SK-N-SH (cell line): ENCODE measurements around the gene GALNT16. TPM values are rescaled to one million over a fixed set of nuclear protein-coding genes. Genes with fewer than 3 reads are reported as not detected.
A peak's percentile ranks its signal among the peaks of the same experiment; 100 is the strongest.

Experiments
- CTCF ChIA-PET: fragments of 300-600, 350-600 bp; formaldehyde crosslinking; extraction: SDS; loops from one replicate; lab custom pipeline; 2021; lab: Yijun Ruan, JAX
- POLR2A ChIA-PET: fragments of 350-600 bp; sonication (Branson Sonifier 250); formaldehyde crosslinking; extraction: SDS; loops from one replicate; lab custom pipeline; 2020; ENCODE audit warnings: antibody characterized with exemption, inconsistent platforms; lab: Yijun Ruan, JAX
- DNase-seq: peaks from one replicate; pipeline ENCODE4 v3.0.0; 2012
- H2AFZ ChIP-seq: fragments of 200-600 bp; sonication (generic); 2 replicates; pipeline ENCODE4 v1.8.1; 2016; ENCODE audit warnings: antibody characterized with exemption, mild to moderate bottlenecking, low read depth
- H3F3A ChIP-seq: fragments of 200-600 bp; sonication (generic); replicated peaks from 2 replicates; pipeline ENCODE3; 2016; ENCODE audit warnings: antibody characterized with exemption, mild to moderate bottlenecking; ENCODE audit not compliant: insufficient read depth
- H3K27ac ChIP-seq, 2 experiments: fragments of 200-500 bp in 1 of 2; fragments of 200-600 bp in 1 of 2; sonication (Bioruptor generic) in 1 of 2; sonication (generic), shearing (Covaris generic) in 1 of 2; 2 replicates each; pipeline versions ENCODE4 v1.5.1 to v1.6.1; 2014 to 2016; ENCODE audit warnings: low read depth in 2 of 2, inconsistent platforms in 1 of 2, low read length in 1 of 2, mild to moderate bottlenecking in 1 of 2, mixed read lengths in 1 of 2
- H3K27me3 ChIP-seq: fragments of 200-600 bp; sonication (generic), shearing (Covaris generic); 2 replicates; pipeline ENCODE4 v1.6.1; 2016; ENCODE audit warnings: mixed run types; ENCODE audit not compliant: insufficient read depth
- H3K36me3 ChIP-seq, 2 experiments: fragments of 200-500 bp in 1 of 2; fragments of 200-600 bp in 1 of 2; sonication (Bioruptor generic) in 1 of 2; sonication (generic) in 1 of 2; replicated peaks in 1 of 2; 2 replicates each; pipeline versions ENCODE3 to v1.5.1; 2014 to 2016; ENCODE audit warnings: low read length in 1 of 2, mild to moderate bottlenecking in 1 of 2; ENCODE audit not compliant: insufficient read depth in 2 of 2, control insufficient read depth in 1 of 2
- H3K4me1 ChIP-seq, 2 experiments: fragments of 200-500 bp in 1 of 2; fragments of 200-600 bp in 1 of 2; sonication (Bioruptor generic) in 1 of 2; sonication (generic), shearing (Covaris generic) in 1 of 2; 2 replicates each; pipeline versions ENCODE4 v1.5.1 to v1.6.1; 2014 to 2016; ENCODE audit warnings: low read depth in 1 of 2, low read length in 1 of 2, mixed run types in 1 of 2; ENCODE audit not compliant: insufficient read depth in 2 of 2, control insufficient read depth in 1 of 2
- H3K4me2 ChIP-seq: fragments of 200-600 bp; sonication (generic), shearing (Covaris generic); 2 replicates; pipeline ENCODE4 v1.6.1; 2017; ENCODE audit warnings: mixed run types
- H3K4me3 ChIP-seq, 2 experiments: fragments of 200-500 bp in 1 of 2; fragments of 200-600 bp in 1 of 2; sonication (Bioruptor generic) in 1 of 2; sonication (generic), shearing (Covaris generic) in 1 of 2; 2 replicates each; pipeline versions ENCODE4 v1.5.1 to v1.8.1; 2014 to 2016; ENCODE audit warnings: low read depth in 2 of 2, inconsistent platforms in 1 of 2, low read length in 1 of 2, mild to moderate bottlenecking in 1 of 2, mixed read lengths in 1 of 2, moderate library complexity in 1 of 2
- H3K79me2 ChIP-seq: fragments of 200-600 bp; sonication (generic); 2 replicates; pipeline ENCODE4 v1.8.1; 2017; ENCODE audit warnings: mild to moderate bottlenecking; ENCODE audit not compliant: insufficient read depth
- H3K9ac ChIP-seq: fragments of 200-600 bp; sonication (generic); 2 replicates; pipeline ENCODE4 v1.6.1; 2017; ENCODE audit warnings: mixed run types
- H3K9me2 ChIP-seq: fragments of 200-600 bp; sonication (generic); 2 replicates; pipeline ENCODE4 v1.6.1; 2017; ENCODE audit warnings: mixed run types
- H3K9me3 ChIP-seq: fragments of 200-600 bp; sonication (generic); 2 replicates; pipeline ENCODE4 v1.6.1; 2017; ENCODE audit warnings: mixed run types, mild to moderate bottlenecking, moderate library complexity
- H4K20me1 ChIP-seq: fragments of 200-600 bp; sonication (generic); 2 replicates; pipeline ENCODE4 v1.6.1; 2017; ENCODE audit warnings: mild to moderate bottlenecking, mixed run types; ENCODE audit not compliant: insufficient read depth
- CTCF ChIP-seq: fragments of 200-600 bp; sonication (generic); IDR thresholded peaks from 2 replicates; pipeline ENCODE4 v1.6.1; 2017; ENCODE audit warnings: antibody characterized with exemption, mild to moderate bottlenecking, moderate library complexity
- IRF3 ChIP-seq: fragments of 150-350 bp; IDR thresholded peaks from 2 replicates; pipeline ENCODE4 v1.6.1; 2016; ENCODE audit warnings: mild to moderate bottlenecking, low read depth, low read length
- RAD21 ChIP-seq: IDR thresholded peaks from 2 replicates; pipeline ENCODE4 v1.6.1; 2012; ENCODE audit warnings: mild to moderate bottlenecking, low read length
- REST ChIP-seq: IDR thresholded peaks from 2 replicates; pipeline ENCODE4 v1.6.1; 2012; ENCODE audit warnings: mild to moderate bottlenecking, low read depth, low read length, moderate library complexity
- SMC3 ChIP-seq: IDR thresholded peaks from 2 replicates; pipeline ENCODE4 v1.6.1; 2012; ENCODE audit warnings: low read depth, low read length, improper control_type of control experiment
- USF2 ChIP-seq: fragments of 150-350 bp; IDR thresholded peaks from 2 replicates; pipeline ENCODE4 v1.6.1; 2017; ENCODE audit warnings: antibody characterized with exemption, low read length, low read depth, borderline replicate concordance
- WGBS: methylation state at CpG from one replicate; pipeline ENCODE4 v1.1.6; 2017; ENCODE audit warnings: low lambda C conversion rate; 5-methylcytosine and 5-hydroxymethylcytosine counted together
- polyA plus RNA-seq, 3 experiments: library from polyadenylated mRNA; depleted of rRNA; stranded (reverse); fragments of >200 nt; gene quantifications; 2 replicates each; pipeline ENCODE4 v1.2.3, GENCODE V29; 2012

GALNT16 gene
- polyA plus RNA-seq, 1 of the 3 experiments (the other 2 are of a cell fraction) = 17.0 TPM

GRCh38 chr14:69241577-69241976 lies 18.4 kb upstream of the GALNT16 start:
- peaks cover 7% of the 10 kb centered on the region for H3F3A ChIP-seq
- H3K9me2 ChIP-seq = no peaks in the 10 kb centered on the region
- H2AFZ ChIP-seq = no peak overlapping the region
- H3K36me3 ChIP-seq = peaks cover 18 to 49% of the 10 kb centered on the region in 2 experiments
- no peaks in the 10 kb centered on the region for H4K20me1 ChIP-seq
- DNase-seq = no peak
- no peaks in the 10 kb centered on the region for H3K79me2 ChIP-seq
- no peak overlapping the region for H3K4me3 ChIP-seq
- no peaks in the 10 kb centered on the region for H3K27me3 ChIP-seq
- WGBS = 95% methylated on average over 2 of the region's 2 CpGs
- ChIA-PET POLR2A (no interaction called here), CTCF (interaction anchor here (0.7 to 5.1 kb wide), 22 partner anchors 8 to 378 kb away, joined by 3 to 92 read pairs (median 7); partner anchors contain the start of genes ERH, EXD2, GALNT16 and SLC39A9)
- H3K27ac ChIP-seq = no peak overlapping the region
- H3K4me1 ChIP-seq = no peaks in the 10 kb centered on the region; a peak in 1 of 4 replicates
- no peaks in the 10 kb centered on the region for H3K9me3 ChIP-seq
- H3K4me2 ChIP-seq = no peak overlapping the region
- no peak for TF ChIP-seq CTCF
- no peak overlapping the region for H3K9ac ChIP-seq

- H3K9me3 ChIP-seq = no peaks in the 10 kb centered on the region
- H3K9ac ChIP-seq = no peak overlapping the region
- H3K4me2 ChIP-seq = no peak overlapping the region
- H3K4me3 ChIP-seq = no peak overlapping the region
- no peaks in the 10 kb centered on the region for H3K27me3 ChIP-seq
- TF ChIP-seq IRF3 = no peak
- peak; percentile 76 for TF ChIP-seq SMC3
- peak; percentile 80 for TF ChIP-seq CTCF
- TF ChIP-seq RAD21 = peak; percentile 86
- TF ChIP-seq REST = no peak
- TF ChIP-seq USF2 = no peak
- TF ChIP-seq, all 33 proteins: peak for 3
- peak; percentile 83 for DNase-seq
- ChIA-PET CTCF (interaction anchor here (0.6 to 5.1 kb wide), 64 partner anchors 9 to 1538 kb away, joined by 3 to 92 read pairs (median 4); partner anchors contain the start of genes ERH, EXD2, GALNT16 and PLEKHD1), POLR2A (no interaction called here)
- no peaks in the 10 kb centered on the region for H4K20me1 ChIP-seq
- H3K4me1 ChIP-seq = peaks cover under 1 to 4% of the 10 kb centered on the region in 2 experiments; a peak in 3 of 4 replicates
- peaks cover 18 to 39% of the 10 kb centered on the region in 2 experiments for H3K36me3 ChIP-seq
- H3K27ac ChIP-seq = no peak overlapping the region
- peaks cover 11% of the 10 kb centered on the region for H3F3A ChIP-seq
- no peak overlapping the region for H2AFZ ChIP-seq
- WGBS = 75% methylated on average over 10 of the region's 10 CpGs
- no peaks in the 10 kb centered on the region for H3K9me2 ChIP-seq
- no peaks in the 10 kb centered on the region for H3K79me2 ChIP-seq
These were observed 17.4 kb upstream of the GALNT16 start for GRCh38 chr14:69242311-69243224.
